ENCODE data around the gene SPPL3.
"Not testable (repeated sequence)": the region's sequence is repeated elsewhere in the genome, so short reads cannot be mapped to it uniquely, and the experiment has no call there.

The SPPL3 gene

DNA sequence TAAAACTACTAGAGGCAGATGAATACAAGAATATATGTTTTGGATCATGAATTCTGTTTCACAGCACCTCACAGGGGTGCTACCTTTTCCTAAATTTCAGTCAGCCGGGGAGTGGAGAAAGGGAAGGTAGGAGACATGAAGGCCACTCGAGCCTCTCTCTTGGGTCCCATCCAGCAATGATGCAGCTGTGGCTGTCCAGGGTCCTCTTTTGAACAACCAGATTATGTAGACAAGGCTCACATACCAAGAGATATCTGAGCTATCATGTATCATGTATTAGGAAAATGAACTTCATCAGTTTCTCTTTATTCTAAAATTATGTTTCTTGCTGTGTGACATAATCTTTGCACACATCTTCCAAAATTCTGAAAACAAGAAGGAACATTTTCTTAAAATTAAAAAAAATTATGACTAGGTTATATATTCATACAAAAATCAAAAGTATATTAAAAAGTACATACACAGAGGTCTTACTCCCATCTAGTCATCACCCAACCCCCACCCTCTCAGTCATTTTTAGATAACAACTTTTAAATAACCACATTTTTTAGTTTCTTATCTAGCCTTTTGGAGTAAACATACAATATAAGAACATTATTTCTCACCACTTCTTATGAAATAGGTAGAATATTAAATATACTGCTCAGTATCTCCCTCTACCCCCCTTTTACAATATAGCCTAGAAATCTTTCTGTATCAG, 89.8 kb downstream of the SPPL3 start:
- no peak for DNase-seq

DNA sequence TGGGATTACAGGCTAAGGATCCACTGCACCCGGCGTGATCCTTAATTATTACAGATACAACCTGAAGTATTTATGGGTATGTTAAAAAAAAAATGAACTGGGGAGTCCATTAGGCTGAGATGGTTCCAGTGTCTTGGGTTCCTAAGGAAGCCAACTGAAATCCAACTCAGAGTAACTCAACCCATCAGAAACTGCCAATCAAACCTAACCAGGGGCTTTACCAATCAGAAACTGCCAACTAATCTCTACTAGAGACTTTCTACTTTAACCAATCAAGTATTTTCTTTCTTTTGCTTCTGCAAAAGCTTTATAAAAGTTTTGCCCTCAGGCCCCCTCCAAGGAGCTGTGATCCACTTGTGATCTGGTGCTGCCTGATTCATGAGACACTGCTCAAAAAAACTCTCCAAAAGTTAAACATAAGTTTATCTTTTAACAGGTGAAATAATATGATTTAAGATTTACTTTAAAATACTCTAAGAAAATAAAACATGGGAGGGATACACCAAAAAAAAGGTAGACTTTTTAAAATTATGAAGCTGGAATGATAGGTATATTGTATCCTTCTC, 90.5 kb downstream of the SPPL3 start:
- no peak for DNase-seq

- no peak for DNase-seq
Measured at GRCh38 chr12:120810021-120810420, 94.1 kb downstream of the SPPL3 start.

- DNase-seq = no peak
Measured at GRCh38 chr12:120804428-120804827, 99.7 kb downstream of the SPPL3 start.

GRCh38 chr12:120801146-120801545, 103.0 kb downstream of the SPPL3 start:
- no peak for DNase-seq

GRCh38 chr12:120800665-120801064, 103.5 kb downstream of the SPPL3 start:
- no peak for DNase-seq

GRCh38 chr12:120799243-120800045, 104.7 kb downstream of the SPPL3 start:
- DNase-seq = no peak

DNA sequence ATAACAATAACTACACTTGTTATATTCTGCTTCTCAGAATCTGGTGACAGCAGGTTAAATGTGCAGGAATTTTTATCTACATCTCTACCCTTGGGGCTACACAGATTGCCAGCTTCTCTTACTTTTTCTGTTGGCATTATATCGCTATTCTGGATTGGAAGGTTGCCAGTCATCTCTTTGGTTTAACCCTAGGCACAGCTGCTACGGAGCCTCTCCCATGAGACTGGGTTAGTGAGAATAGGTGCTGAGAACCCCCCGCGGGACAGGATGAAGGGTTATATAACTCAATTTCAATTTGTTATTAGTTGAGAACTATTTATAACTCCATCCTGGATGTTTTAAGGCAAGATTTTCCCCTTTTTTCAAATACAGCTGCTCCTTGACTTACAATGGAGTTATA, 105.5 kb downstream of the SPPL3 start:
- DNase-seq = no peak

DNA sequence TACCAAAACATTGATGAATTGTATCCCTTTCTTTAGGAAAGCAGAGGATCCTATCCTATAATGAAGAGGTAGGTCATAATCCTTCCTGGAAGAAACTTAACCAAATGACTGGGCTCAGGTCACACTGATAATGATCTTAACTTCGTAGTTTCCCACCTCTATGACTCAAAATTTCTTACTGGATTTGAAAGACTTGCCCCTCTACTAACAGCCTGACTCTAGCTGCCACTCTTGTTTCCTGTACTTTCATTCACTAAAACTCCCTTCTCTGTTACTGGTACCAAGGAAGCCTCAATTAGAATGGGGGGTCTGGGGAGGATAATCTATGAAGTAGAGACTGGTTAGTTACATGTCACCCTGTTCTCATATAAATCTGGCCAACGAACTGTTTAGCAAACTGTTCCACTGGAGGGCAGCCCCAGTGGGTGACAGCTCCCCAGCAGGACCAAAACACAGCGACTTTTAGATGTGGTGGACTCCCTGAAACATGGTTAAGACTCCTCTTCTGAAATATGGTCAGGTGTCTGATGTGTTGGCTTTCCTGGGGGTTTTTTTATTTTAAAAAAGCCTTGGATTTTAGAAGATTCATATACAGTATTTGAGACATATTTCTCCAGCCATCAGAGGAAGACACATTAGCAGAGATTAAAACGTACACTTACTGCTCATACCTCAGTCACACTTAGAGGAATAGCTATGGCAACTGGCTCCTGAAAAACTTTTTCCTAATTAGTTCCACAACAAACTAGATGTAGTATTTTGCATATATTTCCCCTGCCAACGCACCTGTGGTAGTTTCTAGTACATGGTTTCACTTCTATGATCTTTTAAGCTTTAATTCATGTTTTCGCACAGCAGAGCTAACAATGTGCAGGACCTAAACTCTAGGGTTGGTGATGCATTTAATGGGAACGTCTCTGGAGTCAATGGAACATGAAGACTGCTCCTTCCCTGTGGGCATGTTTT, 106.2 kb downstream of the SPPL3 start:
- DNase-seq = no peak

DNA sequence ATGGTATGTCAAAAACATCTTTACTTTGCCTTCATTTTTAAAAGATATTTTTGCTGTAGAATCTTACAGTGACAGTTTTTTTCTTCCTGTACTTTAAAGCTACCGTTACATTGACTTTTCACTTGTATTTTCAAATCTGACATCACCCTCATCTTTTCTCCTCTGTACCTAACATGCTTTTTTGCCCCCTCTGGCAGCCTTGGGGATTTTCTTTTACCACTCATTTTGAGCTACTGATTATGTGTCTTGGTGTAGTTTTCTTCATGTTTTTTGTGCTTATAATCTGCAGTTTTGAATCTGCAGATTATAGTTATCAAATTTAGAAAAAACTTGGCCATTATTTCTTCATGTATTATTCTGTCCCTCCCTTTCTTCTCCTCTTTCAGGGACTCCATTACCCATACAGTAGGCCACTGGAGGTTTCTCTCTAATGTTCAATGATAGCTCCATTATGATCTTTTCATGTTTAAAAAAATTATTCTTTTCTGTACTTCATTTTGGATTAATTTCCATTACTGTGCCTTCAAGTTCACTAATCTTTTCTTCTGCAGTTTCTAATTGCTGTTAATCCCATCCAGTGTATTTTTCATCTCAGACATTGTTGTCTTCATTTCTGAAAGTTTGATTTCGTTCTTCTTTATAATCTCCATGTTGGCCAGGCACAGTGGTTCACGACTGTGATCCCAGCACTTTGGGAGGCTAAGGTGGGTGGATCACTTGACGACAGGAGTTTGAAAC, 108.5 kb downstream of the SPPL3 start:
- DNase-seq = no peak

GRCh38 chr12:120793357-120793756, 110.8 kb downstream of the SPPL3 start:
- no peak for DNase-seq

DNA sequence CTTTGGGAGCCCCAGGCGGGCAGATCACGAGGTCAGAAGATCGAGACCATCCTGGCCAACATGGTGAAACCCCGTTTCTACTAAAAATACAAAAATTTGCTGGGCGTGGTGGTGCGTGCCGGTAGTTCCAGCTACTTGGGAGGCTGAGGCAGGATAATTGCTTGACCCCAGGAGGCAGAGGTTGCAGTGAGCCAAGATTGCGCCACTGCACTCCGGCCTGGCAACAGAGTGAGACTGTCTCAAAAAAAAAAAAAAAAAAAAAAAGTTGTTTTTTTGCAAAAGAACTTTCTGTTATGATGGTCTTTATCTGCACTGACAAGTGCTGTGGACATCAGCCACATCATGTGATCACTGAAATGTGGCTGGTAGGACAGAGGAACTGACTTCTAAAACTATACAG, 111.7 kb downstream of the SPPL3 start:
- DNase-seq = not testable (repeated sequence)

DNA sequence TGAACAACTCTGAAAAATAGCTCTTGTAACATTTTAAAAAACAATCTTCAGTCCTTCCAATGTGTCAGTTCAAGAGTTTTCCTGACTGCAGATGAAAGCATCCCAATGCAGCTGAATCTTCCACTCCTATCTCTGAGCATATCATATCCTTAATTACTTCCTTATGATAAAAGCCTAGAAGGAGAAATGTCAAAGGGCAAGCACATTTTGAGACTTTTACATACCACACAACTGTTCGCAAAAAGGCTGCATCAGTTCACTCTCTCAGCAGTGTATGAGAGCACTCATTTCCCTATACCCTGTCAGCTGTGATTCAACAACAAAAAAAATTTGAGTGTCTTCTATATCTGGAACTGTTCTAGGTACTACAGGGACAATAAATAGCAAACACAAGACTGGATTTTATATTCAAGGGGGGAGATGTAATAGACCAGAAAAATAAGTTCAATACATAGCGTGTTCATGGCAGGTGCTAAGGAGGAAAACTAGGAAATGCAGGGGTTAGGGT, 112.4 kb downstream of the SPPL3 start:
- no peak for DNase-seq

DNA sequence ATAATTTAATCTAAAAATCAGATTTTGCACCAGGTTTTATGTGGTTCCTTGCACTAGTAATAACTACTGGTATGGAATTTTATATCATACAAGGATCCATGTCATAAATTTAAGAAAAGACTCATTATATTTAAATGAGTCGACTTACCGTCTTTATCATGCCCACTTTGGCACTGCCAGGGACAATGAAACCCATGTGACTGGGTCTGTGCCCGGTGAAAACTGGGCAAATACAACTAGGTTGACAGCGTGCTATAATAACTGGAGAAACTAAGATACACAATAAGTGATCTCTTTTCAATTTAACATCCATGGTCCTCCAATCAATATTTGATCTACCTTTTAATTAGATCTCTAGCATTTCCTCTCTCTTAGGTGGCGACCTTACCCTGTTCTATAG, 114.0 kb downstream of the SPPL3 start:
- no peak for DNase-seq

DNA sequence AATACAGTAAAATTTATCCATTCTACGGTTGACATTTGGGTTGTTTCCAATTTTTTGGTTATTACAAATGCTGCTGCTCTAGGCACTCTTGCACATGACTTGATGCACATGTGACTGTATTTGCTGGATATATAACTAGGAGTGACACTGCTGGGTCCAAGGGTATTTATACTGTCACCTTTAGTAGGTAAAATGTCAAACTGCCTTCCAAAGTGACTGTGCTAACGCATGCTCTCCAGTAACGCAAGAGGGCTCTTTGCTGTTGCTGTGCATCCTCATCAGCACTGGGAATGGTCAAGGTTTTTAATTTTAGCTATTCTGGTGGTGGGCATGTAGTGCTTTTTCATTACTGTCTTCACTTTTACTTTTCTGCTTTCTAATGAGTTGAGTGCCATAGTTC, 116.3 kb downstream of the SPPL3 start:
- DNase-seq = no peak

GRCh38 chr12:120784804-120785203, 119.4 kb downstream of the SPPL3 start:
- no peak for DNase-seq

DNA sequence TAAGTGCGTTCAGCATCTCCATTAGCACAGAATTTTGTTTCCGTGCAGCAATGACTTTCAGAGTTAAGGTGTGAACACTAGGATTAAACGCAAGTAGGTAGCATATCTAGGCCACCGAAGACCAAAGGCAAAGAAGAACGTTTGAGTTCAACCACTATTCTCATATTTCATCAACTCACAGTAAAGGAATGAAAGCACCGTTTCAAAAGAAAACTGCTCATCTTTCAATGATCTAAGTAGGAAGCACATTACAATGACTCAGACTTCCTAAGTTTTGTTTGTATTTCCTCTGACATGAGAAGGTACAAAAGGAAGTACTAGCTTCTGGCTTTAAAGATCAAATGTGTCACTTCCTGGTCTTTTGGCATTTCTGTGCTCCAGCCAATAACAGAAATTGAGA, 121.0 kb downstream of the SPPL3 start:
- DNase-seq = peak; percentile 63 to 80

- no peak for DNase-seq
Measured at GRCh38 chr12:120775862-120776552, 128.2 kb downstream of the SPPL3 start.

GRCh38 chr12:120774169-120774916, 129.8 kb downstream of the SPPL3 start:
- no peak for DNase-seq

DNA sequence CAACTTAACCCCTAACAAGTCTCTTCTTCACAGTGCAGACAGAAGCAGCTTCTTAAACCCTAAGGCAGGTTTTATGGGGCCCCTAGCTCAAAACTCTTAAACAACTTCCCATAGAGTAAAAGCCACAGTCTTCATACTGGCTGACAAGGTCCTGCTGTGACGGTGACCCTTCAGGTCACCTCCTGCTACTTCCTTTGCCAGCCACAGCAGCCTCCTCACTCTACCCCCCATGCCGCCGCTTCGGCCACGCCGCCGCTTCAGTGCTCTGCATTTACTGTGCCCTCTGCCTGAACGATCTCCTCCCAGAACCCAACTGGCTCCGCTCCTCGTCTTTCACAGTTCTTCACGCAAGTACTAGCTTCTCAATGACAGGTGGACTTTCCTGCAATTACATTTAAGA, 133.1 kb downstream of the SPPL3 start:
- no peak for DNase-seq

Data from SW 1271 (cell line).